Esophagus muscularis mucosa (tissue), 3 donors: ENCODE results near the gene BTD.

ENCODE experiments used
- CTCF ChIP-seq, 3 experiments: fragments of 200-600 bp in 2 of 3; fragments of 450-650 bp in 1 of 3; sonication (generic) in 2 of 3; IDR thresholded peaks; one replicate each; pipeline ENCODE4 v1.5.1; 2017 to 2019; ENCODE audit warnings: antibody characterized with exemption in 3 of 3, mild to moderate bottlenecking in 2 of 3, moderate library complexity in 1 of 3
- POLR2AphosphoS5 ChIP-seq, 2 donors: sonication (generic); formaldehyde crosslinking; IDR thresholded peaks; one replicate each; pipeline ENCODE4 v1.6.1; 2017; ENCODE audit warnings: antibody characterized with exemption in 2 of 2

- TF ChIP-seq POLR2AphosphoS5 (IDR thresholded peaks at IDR 0.05), result no peak
- no peak for TF ChIP-seq CTCF (IDR thresholded peaks at IDR 0.05)
Measured at GRCh38 chr3:15659254-15659975, 57.9 kb downstream of the BTD start.
